ENCODE results near the gene PTGR1.

The PTGR1 gene

GRCh38 chr9:111525056-111525977 is 74.1 kb downstream of the PTGR1 start, which contains the start of gene ZNF483:
Gene ZNF483, plus strand, starts transcription at chr9:111525179. Its CDS starts 2,217 bp downstream, at chr9:111527396.
- ChIA-PET CTCF (no interaction called here), POLR2A (no interaction called here)
- peak within 1 kb of the TSS; percentile 25 to 89 (median 72) for H3K4me3 ChIP-seq (ENCODE audit: control insufficient read depth in 1 of 7, extremely low read depth in 1 of 7, insufficient read depth in 4 of 7, low read depth in 2 of 7, low read length in 6 of 7)
- peaks cover 0 to 2% (median 0%) of the 10 kb centered on the region in 4 experiments for H3K36me3 ChIP-seq (ENCODE audit: control insufficient read depth in 4 of 4, insufficient read depth in 4 of 4, low read length in 3 of 4)
- peaks cover 4 to 15% (median 9%) of the 10 kb centered on the region in 5 experiments for H3K27me3 ChIP-seq (replicated peaks in 2 of 5; ENCODE audit: control insufficient read depth in 4 of 5, insufficient read depth in 5 of 5, low read length in 4 of 5)
- DNase-seq, result peak; percentile 49 to 85 (median 68)
- peaks cover 3 to 9% (median 5%) of the 10 kb centered on the region in 5 experiments for H3K9me3 ChIP-seq (ENCODE audit: control extremely low read depth in 1 of 5, control insufficient read depth in 4 of 5, insufficient read depth in 2 of 5, low read depth in 1 of 5, low read length in 4 of 5)
- H3K27ac ChIP-seq (ENCODE audit: insufficient read depth in 1 of 2, low read depth in 1 of 2, low read length in 2 of 2, poor library complexity in 1 of 2, severe bottlenecking in 2 of 2), result no peak within 1 kb of the TSS
- peaks cover 0 to 15% (median 12%) of the 10 kb centered on the region in 4 experiments for H3K4me1 ChIP-seq (ENCODE audit: control extremely low read depth in 1 of 4, control insufficient read depth in 4 of 4, insufficient read depth in 4 of 4, low read length in 3 of 4)
- WGBS (ENCODE audit: insufficient coverage), result under 1% methylated on average over 44 of the region's 66 CpGs

GRCh38 chr9:111524731-111525055 is 74.8 kb downstream of the PTGR1 start:
- Histone ChIP-seq H3K27me3 (replicated peaks in 2 of 5; ENCODE audit: control insufficient read depth in 4 of 5, insufficient read depth in 5 of 5, low read length in 4 of 5) (peaks cover 4 to 15% (median 9%) of the 10 kb centered on the region in 5 experiments), H3K4me3 (ENCODE audit: control insufficient read depth in 1 of 7, extremely low read depth in 1 of 7, insufficient read depth in 4 of 7, low read depth in 2 of 7, low read length in 6 of 7) (peak overlapping the region; percentile 25 to 89 (median 72)), H3K27ac (ENCODE audit: insufficient read depth in 1 of 2, low read depth in 1 of 2, low read length in 2 of 2, poor library complexity in 1 of 2, severe bottlenecking in 2 of 2) (no peak overlapping the region), H3K9me3 (ENCODE audit: control extremely low read depth in 1 of 5, control insufficient read depth in 4 of 5, insufficient read depth in 2 of 5, low read depth in 1 of 5, low read length in 4 of 5) (peaks cover 3 to 9% (median 3%) of the 10 kb centered on the region in 5 experiments), H3K4me1 (ENCODE audit: control extremely low read depth in 1 of 4, control insufficient read depth in 4 of 4, insufficient read depth in 4 of 4, low read length in 3 of 4) (peaks cover 0 to 15% (median 12%) of the 10 kb centered on the region in 4 experiments), H3K36me3 (ENCODE audit: control insufficient read depth in 4 of 4, insufficient read depth in 4 of 4, low read length in 3 of 4) (no peaks in the 10 kb centered on the region)
- DNase-seq, result no peak
- CTCF ChIA-PET, result no interaction called here
- POLR2A ChIA-PET, result no interaction called here
- 33% methylated on average over 7 of the region's 7 CpGs for WGBS (ENCODE audit: insufficient coverage)

- ChIA-PET CTCF (interaction anchor here (0.6 kb wide), 1 partner anchor 18 kb away, joined by 3 read pairs; no protein-coding TSS in a partner anchor), POLR2A (no interaction called here)
- Histone ChIP-seq H3K9me3 (ENCODE audit: control extremely low read depth in 1 of 5, control insufficient read depth in 4 of 5, insufficient read depth in 2 of 5, low read depth in 1 of 5, low read length in 4 of 5) (peaks cover 0 to 9% (median 0%) of the 10 kb centered on the region in 5 experiments), H3K36me3 (ENCODE audit: control insufficient read depth in 4 of 4, insufficient read depth in 4 of 4, low read length in 3 of 4) (no peaks in the 10 kb centered on the region), H3K27ac (ENCODE audit: insufficient read depth in 1 of 2, low read depth in 1 of 2, low read length in 2 of 2, poor library complexity in 1 of 2, severe bottlenecking in 2 of 2) (no peak overlapping the region), H3K4me1 (ENCODE audit: control extremely low read depth in 1 of 4, control insufficient read depth in 4 of 4, insufficient read depth in 4 of 4, low read length in 3 of 4) (no peaks in the 10 kb centered on the region), H3K27me3 (replicated peaks in 2 of 5; ENCODE audit: control insufficient read depth in 4 of 5, insufficient read depth in 5 of 5, low read length in 4 of 5) (peaks cover 0 to 1% (median 0%) of the 10 kb centered on the region in 5 experiments), H3K4me3 (ENCODE audit: control insufficient read depth in 1 of 7, extremely low read depth in 1 of 7, insufficient read depth in 4 of 7, low read depth in 2 of 7, low read length in 6 of 7) (no peak overlapping the region)
- 94% methylated on average over 2 of the region's 2 CpGs for WGBS (ENCODE audit: insufficient coverage)
- DNase-seq, result no peak
Observed at GRCh38 chr9:111516061-111516465, 83.4 kb downstream of the PTGR1 start.

- CTCF ChIA-PET, result no interaction called here
- H3K9me3 ChIP-seq (ENCODE audit: control extremely low read depth in 1 of 5, control insufficient read depth in 4 of 5, insufficient read depth in 2 of 5, low read depth in 1 of 5, low read length in 4 of 5), result peaks cover 0 to 7% (median 0%) of the 10 kb centered on the region in 5 experiments
- DNase-seq, result no peak
- H3K27me3 ChIP-seq (replicated peaks in 2 of 5; ENCODE audit: control insufficient read depth in 4 of 5, insufficient read depth in 5 of 5, low read length in 4 of 5), result no peaks in the 10 kb centered on the region
- no peak overlapping the region for H3K27ac ChIP-seq (ENCODE audit: insufficient read depth in 1 of 2, low read depth in 1 of 2, low read length in 2 of 2, poor library complexity in 1 of 2, severe bottlenecking in 2 of 2)
- H3K4me3 ChIP-seq (ENCODE audit: control insufficient read depth in 1 of 7, extremely low read depth in 1 of 7, insufficient read depth in 4 of 7, low read depth in 2 of 7, low read length in 6 of 7), result no peak overlapping the region
- H3K4me1 ChIP-seq (ENCODE audit: control extremely low read depth in 1 of 4, control insufficient read depth in 4 of 4, insufficient read depth in 4 of 4, low read length in 3 of 4), result no peaks in the 10 kb centered on the region
- POLR2A ChIA-PET, result no interaction called here
- no peaks in the 10 kb centered on the region for H3K36me3 ChIP-seq (ENCODE audit: control insufficient read depth in 4 of 4, insufficient read depth in 4 of 4, low read length in 3 of 4)
Observed at GRCh38 chr9:111514967-111515366, 84.5 kb downstream of the PTGR1 start.

Data from common myeloid progenitor, CD34-positive (primary cell).